ENCODE results near the gene SLBP. TPM values are rescaled to one million over a fixed set of nuclear protein-coding genes. Genes with fewer than 3 reads are reported as not detected.

SLBP gene
- total and polyA plus RNA-seq, 2 of the 8 experiments (the other 6 are each of a cell fraction or from before 2014, with no cell fraction given) = 44.1 to 49.0 TPM

- TF ChIP-seq CHD7 (IDR thresholded peaks at IDR 0.05; ENCODE audit: insufficient replicate concordance, low read length) = no peak
- no peak for TF ChIP-seq EZH2 (IDR thresholded peaks at IDR 0.05; ENCODE audit: low read depth, low read length, severe bottlenecking)
- no peak for TF ChIP-seq TEAD4 (IDR thresholded peaks at IDR 0.05; ENCODE audit: low read depth, low read length)
- TF ChIP-seq SUZ12 (IDR thresholded peaks at IDR 0.05; ENCODE audit: low read length) = no peak
Observed at GRCh38 chr4:1730532-1731135, 18.5 kb upstream of the SLBP start (continued).

All from H1 (cell line).